CD14-positive monocyte (primary cell): Measurements from ENCODE around the gene USP54. TPM values are rescaled to one million over a fixed set of nuclear protein-coding genes. Genes with fewer than 3 reads are reported as not detected.
A peak's percentile ranks its signal among the peaks of the same experiment; 100 is the strongest.

Experiments
- DNase-seq, 3 donors: peaks; one replicate each; pipeline ENCODE4 v3.0.0-alpha.2; 2011 to 2022
- H2AFZ ChIP-seq: 2 replicates; pipeline ENCODE4 v1.6.0; 2012; ENCODE audit warnings: mild to moderate bottlenecking, low read depth, low read length, inconsistent platforms; ENCODE audit not compliant: insufficient read depth, poor library complexity, severe bottlenecking
- H3K27ac ChIP-seq, 2 donors: 1 replicate in 1 of 2; 2 replicates in 1 of 2; pipeline ENCODE4 v1.5.1; 2012 to 2013; ENCODE audit warnings: low read length in 2 of 2, control low read depth in 1 of 2, inconsistent platforms in 1 of 2, low read depth in 1 of 2, mild to moderate bottlenecking in 1 of 2
- H3K27me3 ChIP-seq, 2 donors: one replicate each; pipeline versions ENCODE4 v1.6.0 to v1.6.1; 2011 to 2013; ENCODE audit warnings: low read length in 2 of 2; ENCODE audit not compliant: control insufficient read depth in 2 of 2, insufficient read depth in 2 of 2
- H3K36me3 ChIP-seq, 2 donors: replicated peaks in 1 of 2; 1 replicate in 1 of 2; 2 replicates in 1 of 2; pipeline versions ENCODE4 v1.5.1 to v1.6.1; 2012 to 2013; ENCODE audit warnings: low read length in 2 of 2, control low read depth in 1 of 2, inconsistent platforms in 1 of 2, mild to moderate bottlenecking in 1 of 2; ENCODE audit not compliant: insufficient read depth in 2 of 2, control insufficient read depth in 1 of 2
- H3K4me1 ChIP-seq, 2 donors: 1 replicate in 1 of 2; 2 replicates in 1 of 2; pipeline versions ENCODE4 v1.5.1 to v1.6.1; 2012 to 2013; ENCODE audit warnings: low read length in 2 of 2, control low read depth in 1 of 2, inconsistent platforms in 1 of 2, mild to moderate bottlenecking in 1 of 2, moderate library complexity in 1 of 2; ENCODE audit not compliant: insufficient read depth in 2 of 2, control insufficient read depth in 1 of 2
- H3K4me2 ChIP-seq: replicated peaks from 2 replicates; pipeline ENCODE3; 2012; ENCODE audit warnings: low read length, moderate library complexity, mild to moderate bottlenecking; ENCODE audit not compliant: poor library complexity, severe bottlenecking; ENCODE audit errors: extremely low read depth
- H3K4me3 ChIP-seq, 3 experiments: fragments of 200-600 bp in 1 of 3; sonication (generic) in 1 of 3; replicated peaks in 1 of 3; 1 replicate in 2 of 3; 2 replicates in 1 of 3; pipeline ENCODE4 v1.5.1; 2011 to 2013; ENCODE audit warnings: low read length in 3 of 3, mild to moderate bottlenecking in 3 of 3, control low read depth in 2 of 3, low read depth in 2 of 3, inconsistent platforms in 1 of 3, moderate library complexity in 1 of 3
- H3K79me2 ChIP-seq: 2 replicates; pipeline ENCODE4 v1.6.0; 2012; ENCODE audit warnings: mild to moderate bottlenecking, control low read depth, inconsistent platforms, low read length, moderate library complexity; ENCODE audit not compliant: insufficient read depth
- H3K9ac ChIP-seq: 2 replicates; pipeline ENCODE4 v1.6.0; 2017; ENCODE audit warnings: low read length, mild to moderate bottlenecking; ENCODE audit not compliant: insufficient read depth, poor library complexity, severe bottlenecking
- H3K9me3 ChIP-seq, 2 donors: replicated peaks in 1 of 2; 1 replicate in 1 of 2; 2 replicates in 1 of 2; pipeline versions ENCODE4 v1.5.1 to v1.6.1; 2012 to 2013; ENCODE audit warnings: low read length in 2 of 2, control low read depth in 1 of 2; ENCODE audit not compliant: control insufficient read depth in 1 of 2, insufficient read depth in 1 of 2
- H4K20me1 ChIP-seq: 2 replicates; pipeline ENCODE4 v1.6.0; 2012; ENCODE audit warnings: mild to moderate bottlenecking, low read length, control low read depth, moderate library complexity; ENCODE audit not compliant: insufficient read depth
- H3K27ac Mint-ChIP-seq, 7 donors: one replicate each; pipeline ENCODE4 v1.8.0; 2020; ENCODE audit warnings: mild to moderate bottlenecking in 7 of 7, mixed read lengths in 7 of 7, moderate library complexity in 6 of 7, inconsistent platforms in 2 of 7
- H3K27me3 Mint-ChIP-seq, 3 donors: one replicate each; pipeline ENCODE4 v1.8.0; 2021 to 2022; ENCODE audit warnings: low read depth in 3 of 3, mild to moderate bottlenecking in 3 of 3, mixed read lengths in 3 of 3, moderate library complexity in 3 of 3, inconsistent platforms in 1 of 3
- H3K36me3 Mint-ChIP-seq, 2 donors: one replicate each; pipeline ENCODE4 v1.8.0; 2020; ENCODE audit warnings: mixed read lengths in 2 of 2, inconsistent platforms in 1 of 2, mild to moderate bottlenecking in 1 of 2
- H3K4me1 Mint-ChIP-seq: one replicate; pipeline ENCODE4 v1.8.0; 2020; ENCODE audit warnings: mild to moderate bottlenecking, mixed read lengths
- H3K4me3 Mint-ChIP-seq, 2 donors: one replicate each; pipeline ENCODE4 v1.8.0; 2020; ENCODE audit warnings: mild to moderate bottlenecking in 2 of 2, mixed read lengths in 2 of 2, moderate library complexity in 1 of 2
- H3K9me3 Mint-ChIP-seq, 7 donors: one replicate each; pipeline ENCODE4 v1.8.0; 2020 to 2022; ENCODE audit warnings: mixed read lengths in 7 of 7, mild to moderate bottlenecking in 6 of 7, moderate library complexity in 6 of 7, inconsistent platforms in 2 of 7
- WGBS: methylation state at CpG from one replicate; pipeline ENCODE4 v1.1.5; 2013; ENCODE audit warnings: missing lambda C conversion rate; ENCODE audit not compliant: insufficient coverage; 5-methylcytosine and 5-hydroxymethylcytosine counted together
- intact Hi-C, 2 donors: fragments of 100-400 bp; cut with micrococcal nuclease; formaldehyde crosslinking; loops; one replicate each; pipeline versions ENCODE4 v1.15.0 to v1.15.1; 2023
- polyA plus RNA-seq, 3 donors: library from polyadenylated mRNA; depleted of rRNA in 1 of 3; unstranded in 2 of 3; stranded (reverse) in 1 of 3; fragments of 300-500 nt in 2 of 3; fragments of >200 nt in 1 of 3; fragmentation: Illumina TruSeq in 2 of 3; gene quantifications; 1 replicate in 2 of 3; 2 replicates in 1 of 3; pipeline ENCODE4 v1.2.3, GENCODE V29; 2012 to 2021
- TF ChIP-seq, protein P1 (sequence below): fragments of 200-600 bp; IDR thresholded peaks from one replicate; pipeline ENCODE4 v1.8.0; 2022; ENCODE audit warnings: antibody characterized with exemption, mild to moderate bottlenecking

USP54 gene
- polyA plus RNA-seq, 3 donors, result 0.28 to 2.4 (median 0.55) TPM

DNA sequence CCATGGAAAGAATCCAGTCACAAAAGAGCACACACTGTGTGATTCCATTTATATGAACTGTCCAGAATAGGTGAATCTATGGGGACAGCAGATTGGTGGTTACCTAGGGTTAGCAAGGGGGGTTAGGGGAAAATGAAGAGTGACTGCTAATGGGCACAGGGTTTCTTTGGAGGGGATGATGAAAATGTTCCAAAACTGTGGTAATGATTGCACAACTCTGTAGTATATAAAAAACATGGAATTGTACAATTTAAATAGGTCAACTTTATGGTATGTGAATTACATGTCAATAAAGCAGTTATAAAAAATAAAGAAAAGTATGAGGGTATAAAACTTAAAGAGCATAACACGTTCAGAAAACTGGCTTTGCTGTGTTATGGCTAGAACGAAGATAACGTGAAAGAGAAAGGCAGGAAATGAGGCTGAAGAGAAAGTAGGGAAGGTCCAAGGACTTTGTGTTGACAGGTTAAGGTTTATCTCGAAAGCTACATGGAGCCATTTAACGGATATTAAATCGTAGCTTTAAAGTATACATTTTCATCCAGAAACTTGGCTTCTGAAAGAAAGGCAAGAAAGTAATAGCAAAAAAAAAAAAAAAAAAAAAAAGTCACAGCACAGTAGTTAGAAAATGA is 131.3 kb downstream of the USP54 start:
- Histone ChIP-seq H2AFZ (no peak overlapping the region), H3K27ac (no peak overlapping the region), H3K4me1 (no peaks in the 10 kb centered on the region), H4K20me1 (no peaks in the 10 kb centered on the region), H3K36me3 (peaks cover 33 to 83% of the 10 kb centered on the region in 2 donors), H3K9me3 (no peaks in the 10 kb centered on the region), H3K27me3 (no peaks in the 10 kb centered on the region), H3K9ac (no peak overlapping the region), H3K79me2 (no peaks in the 10 kb centered on the region), H3K4me2 (no peak overlapping the region), H3K4me3 (no peak overlapping the region)
- 91% methylated on average over 3 of the region's 6 CpGs for WGBS
- peaks cover 0 to 2% (median 0%) of the 10 kb centered on the region in 7 donors for H3K9me3 Mint-ChIP-seq
- intact Hi-C loops, result no loop called here
- TF ChIP-seq, protein P1, sequence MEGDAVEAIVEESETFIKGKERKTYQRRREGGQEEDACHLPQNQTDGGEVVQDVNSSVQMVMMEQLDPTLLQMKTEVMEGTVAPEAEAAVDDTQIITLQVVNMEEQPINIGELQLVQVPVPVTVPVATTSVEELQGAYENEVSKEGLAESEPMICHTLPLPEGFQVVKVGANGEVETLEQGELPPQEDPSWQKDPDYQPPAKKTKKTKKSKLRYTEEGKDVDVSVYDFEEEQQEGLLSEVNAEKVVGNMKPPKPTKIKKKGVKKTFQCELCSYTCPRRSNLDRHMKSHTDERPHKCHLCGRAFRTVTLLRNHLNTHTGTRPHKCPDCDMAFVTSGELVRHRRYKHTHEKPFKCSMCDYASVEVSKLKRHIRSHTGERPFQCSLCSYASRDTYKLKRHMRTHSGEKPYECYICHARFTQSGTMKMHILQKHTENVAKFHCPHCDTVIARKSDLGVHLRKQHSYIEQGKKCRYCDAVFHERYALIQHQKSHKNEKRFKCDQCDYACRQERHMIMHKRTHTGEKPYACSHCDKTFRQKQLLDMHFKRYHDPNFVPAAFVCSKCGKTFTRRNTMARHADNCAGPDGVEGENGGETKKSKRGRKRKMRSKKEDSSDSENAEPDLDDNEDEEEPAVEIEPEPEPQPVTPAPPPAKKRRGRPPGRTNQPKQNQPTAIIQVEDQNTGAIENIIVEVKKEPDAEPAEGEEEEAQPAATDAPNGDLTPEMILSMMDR, result no peak
- peaks cover 0 to 1% (median 0%) of the 10 kb centered on the region in 3 donors for H3K27me3 Mint-ChIP-seq
- DNase-seq, result no peak
- H3K4me3 Mint-ChIP-seq, result no peak overlapping the region
- H3K27ac Mint-ChIP-seq, result peak overlapping the region in 1 of 7 donors; percentile 43
- no peaks in the 10 kb centered on the region for H3K4me1 Mint-ChIP-seq
- H3K36me3 Mint-ChIP-seq, result peaks cover 43 to 68% of the 10 kb centered on the region in 2 donors

DNA sequence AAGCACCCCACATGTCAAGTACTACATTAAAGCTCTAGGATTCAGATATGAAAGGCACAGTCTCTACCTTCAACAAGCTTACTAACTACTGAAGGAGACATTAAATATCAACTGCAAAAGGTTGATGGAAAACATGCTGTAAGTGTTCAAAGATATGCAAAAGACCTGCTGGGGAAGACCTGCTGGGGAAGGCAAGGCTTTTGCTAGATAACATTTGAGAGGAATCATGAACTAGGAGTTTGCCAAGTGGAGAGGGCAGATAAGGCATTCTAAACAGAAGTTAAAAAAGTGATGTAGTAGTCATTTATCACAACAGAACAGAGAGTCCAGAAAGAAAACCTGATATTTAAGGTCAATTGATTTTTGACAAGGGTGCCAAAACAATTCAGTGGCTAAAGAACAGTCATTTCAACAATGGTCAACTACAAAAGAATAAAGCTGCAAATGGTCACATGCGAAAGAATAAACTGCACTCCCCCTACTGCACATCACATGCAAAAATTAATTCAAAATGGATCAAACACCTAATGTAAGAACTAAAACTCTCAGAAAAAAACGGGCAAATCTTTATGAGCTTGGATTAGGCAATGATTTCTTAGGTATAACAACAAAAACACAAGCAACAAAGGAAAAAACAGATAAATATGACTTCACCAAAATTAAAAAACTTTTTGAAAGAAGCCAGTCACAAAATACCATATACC is 134.8 kb downstream of the USP54 start:
- H3K4me3 Mint-ChIP-seq, result no peak overlapping the region
- no peaks in the 10 kb centered on the region for H3K4me1 ChIP-seq
- no peak overlapping the region for H3K27ac ChIP-seq
- H3K4me3 ChIP-seq, result no peak overlapping the region
- intact Hi-C loops, result no loop called here
- no peaks in the 10 kb centered on the region for H3K9me3 ChIP-seq
- H3K27me3 ChIP-seq, result no peaks in the 10 kb centered on the region
- H2AFZ ChIP-seq, result no peak overlapping the region
- no peak for DNase-seq
- WGBS, result 100% methylated on average over 1 of the region's 2 CpGs
- H3K36me3 Mint-ChIP-seq, result peaks cover 43 to 58% of the 10 kb centered on the region in 2 donors
- TF ChIP-seq, protein P1, result no peak
- peaks cover 0 to 2% (median 0%) of the 10 kb centered on the region in 7 donors for H3K9me3 Mint-ChIP-seq
- H3K27me3 Mint-ChIP-seq, result no peaks in the 10 kb centered on the region
- H3K4me2 ChIP-seq, result no peak overlapping the region
- H3K4me1 Mint-ChIP-seq, result no peaks in the 10 kb centered on the region
- H3K36me3 ChIP-seq, result peaks cover 30 to 79% of the 10 kb centered on the region in 2 donors
- H4K20me1 ChIP-seq, result no peaks in the 10 kb centered on the region
- H3K79me2 ChIP-seq, result no peaks in the 10 kb centered on the region
- no peak overlapping the region for H3K27ac Mint-ChIP-seq
- H3K9ac ChIP-seq, result no peak overlapping the region
